GM12878 (cell line): ENCODE data around the gene FGFR4. TPM values are rescaled to one million over a fixed set of nuclear protein-coding genes. Genes with fewer than 3 reads are reported as not detected.

Experiments used
- CBX3 ChIP-seq: fragments of 200-600 bp; sonication (generic); IDR thresholded peaks from 2 replicates; pipeline ENCODE4 v1.6.1; 2016; ENCODE audit warnings: low read depth, borderline replicate concordance
- CHD2 ChIP-seq: IDR thresholded peaks from 2 replicates; pipeline ENCODE4 v1.6.1; 2011; ENCODE audit warnings: low read depth, low read length, improper control_type of control experiment, borderline replicate concordance
- CTCF ChIP-seq, 3 experiments: IDR thresholded peaks in 2 of 3; conservative IDR thresholded peaks in 1 of 3; 2 replicates each; pipeline ENCODE4 v1.5.1; 2011; ENCODE audit warnings: low read depth in 3 of 3, low read length in 3 of 3, mild to moderate bottlenecking in 3 of 3, control low read depth in 2 of 3, moderate library complexity in 2 of 3, inconsistent platforms in 1 of 3, mixed read lengths in 1 of 3; ENCODE audit not compliant: control insufficient read depth in 2 of 3, insufficient read depth in 1 of 3; ENCODE audit errors: extremely low read depth in 1 of 3
- IRF4 ChIP-seq: IDR thresholded peaks from 2 replicates; pipeline ENCODE4 v1.6.1; 2011; ENCODE audit warnings: low read depth, low read length
- IRF5 ChIP-seq: fragments of 450-650 bp; IDR thresholded peaks from 2 replicates; pipeline ENCODE4 v1.6.1; 2017; ENCODE audit warnings: borderline replicate concordance
- KAT2A ChIP-seq: conservative IDR thresholded peaks from 2 replicates; pipeline ENCODE4 v1.6.1; 2011; ENCODE audit warnings: low read depth, low read length; ENCODE audit not compliant: control insufficient read depth
- PML ChIP-seq: IDR thresholded peaks from 2 replicates; pipeline ENCODE4 v1.6.1; 2012; ENCODE audit warnings: low read length, inconsistent platforms
- RB1 ChIP-seq: fragments of 450-650 bp; formaldehyde crosslinking; IDR thresholded peaks from 2 replicates; pipeline ENCODE4 v1.6.1; 2017; ENCODE audit warnings: mild to moderate bottlenecking, borderline replicate concordance
- SKIL ChIP-seq: fragments of 450-650 bp; IDR thresholded peaks from 2 replicates; pipeline ENCODE4 v1.6.1; 2017; ENCODE audit warnings: mild to moderate bottlenecking, low read depth, inconsistent platforms; ENCODE audit not compliant: poor library complexity, severe bottlenecking
- SP1 ChIP-seq: IDR thresholded peaks from one replicate; pipeline ENCODE4 v1.6.1; 2011; ENCODE audit warnings: low read depth, low read length
- TCF3 ChIP-seq: IDR thresholded peaks from 2 replicates; pipeline ENCODE4 v1.6.1; 2012; ENCODE audit warnings: low read depth, mild to moderate bottlenecking, low read length, borderline replicate concordance; ENCODE audit not compliant: insufficient read depth
- polyA plus RNA-seq, 11 experiments: library from polyadenylated mRNA; depleted of rRNA in 4 of 11; unstranded in 6 of 11; stranded (reverse) in 5 of 11; fragments of >200 nt; fragmentation: Nextera tagmentation in 4 of 11; fragmentation: Illumina TruSeq in 1 of 11; extraction: Ambion mirVana in 4 of 11; extraction: Trizol in 1 of 11; gene quantifications; 1 replicate in 1 of 11; 2 replicates in 10 of 11; pipeline versions ENCODE4 v1.2.1 to v1.2.3, GENCODE V29; 2011 to 2016; ENCODE audit warnings: inconsistent platforms in 2 of 11, missing spikeins in 2 of 11, low read depth in 1 of 11
- total RNA-seq, 4 experiments: library from RNA; depleted of rRNA in 3 of 4; stranded (reverse); fragments of >200 nt in 3 of 4; fragmentation: Illumina TruSeq in 1 of 4; extraction: Trizol in 1 of 4; gene quantifications; 2 replicates each; pipeline versions ENCODE4 v1.2.1 to v1.2.3, GENCODE V29; 2013 to 2021
- TF ChIP-seq, protein P1 (sequence below): fragments of 450-650 bp; IDR thresholded peaks from 2 replicates; pipeline ENCODE4 v1.6.1; 2014; ENCODE audit warnings: mild to moderate bottlenecking
- TF ChIP-seq, protein P2 (sequence below): fragments of 450-650 bp; formaldehyde crosslinking; IDR thresholded peaks from 2 replicates; pipeline ENCODE4 v1.4.0; 2022; ENCODE audit warnings: mild to moderate bottlenecking, moderate library complexity
- TF ChIP-seq, protein P3 (sequence below): fragments of 150-350 bp; IDR thresholded peaks from 2 replicates; pipeline ENCODE4 v1.6.1; 2014; ENCODE audit warnings: mild to moderate bottlenecking, low read depth, low read length

The FGFR4 gene
- total and polyA plus RNA-seq, 10 of the 15 experiments (the other 5 are each of a cell fraction or from before 2014, with no cell fraction given): 0.17 to 0.77 (median 0.28) TPM; not detected in 5

GRCh38 chr5:177133096-177133852 lies 46.6 kb downstream of the FGFR4 start, which contains the start of gene NSD1 (continued):
- TF ChIP-seq SKIL (no peak), CBX3 (no peak), CHD2 (peak; percentile 78), KAT2A (no peak), TCF3 (no peak), IRF5 (no peak), CTCF (IDR thresholded peaks at IDR 0.05 in 2 of 3, conservative IDR thresholded peaks at IDR 0.05 in 1 of 3; ENCODE audit: control insufficient read depth in 2 of 3, extremely low read depth in 1 of 3, insufficient read depth in 1 of 3, low read depth in 3 of 3, low read length in 3 of 3) (no peak), IRF4 (no peak), RB1 (peak; percentile 96), PML (no peak), SP1 (peak; percentile 14)
- TF ChIP-seq, protein P1, sequence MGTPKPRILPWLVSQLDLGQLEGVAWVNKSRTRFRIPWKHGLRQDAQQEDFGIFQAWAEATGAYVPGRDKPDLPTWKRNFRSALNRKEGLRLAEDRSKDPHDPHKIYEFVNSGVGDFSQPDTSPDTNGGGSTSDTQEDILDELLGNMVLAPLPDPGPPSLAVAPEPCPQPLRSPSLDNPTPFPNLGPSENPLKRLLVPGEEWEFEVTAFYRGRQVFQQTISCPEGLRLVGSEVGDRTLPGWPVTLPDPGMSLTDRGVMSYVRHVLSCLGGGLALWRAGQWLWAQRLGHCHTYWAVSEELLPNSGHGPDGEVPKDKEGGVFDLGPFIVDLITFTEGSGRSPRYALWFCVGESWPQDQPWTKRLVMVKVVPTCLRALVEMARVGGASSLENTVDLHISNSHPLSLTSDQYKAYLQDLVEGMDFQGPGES: 0 out of 2 replicates have a peak, but pooled peaks have one; percentile 20
- TF ChIP-seq, protein P2, sequence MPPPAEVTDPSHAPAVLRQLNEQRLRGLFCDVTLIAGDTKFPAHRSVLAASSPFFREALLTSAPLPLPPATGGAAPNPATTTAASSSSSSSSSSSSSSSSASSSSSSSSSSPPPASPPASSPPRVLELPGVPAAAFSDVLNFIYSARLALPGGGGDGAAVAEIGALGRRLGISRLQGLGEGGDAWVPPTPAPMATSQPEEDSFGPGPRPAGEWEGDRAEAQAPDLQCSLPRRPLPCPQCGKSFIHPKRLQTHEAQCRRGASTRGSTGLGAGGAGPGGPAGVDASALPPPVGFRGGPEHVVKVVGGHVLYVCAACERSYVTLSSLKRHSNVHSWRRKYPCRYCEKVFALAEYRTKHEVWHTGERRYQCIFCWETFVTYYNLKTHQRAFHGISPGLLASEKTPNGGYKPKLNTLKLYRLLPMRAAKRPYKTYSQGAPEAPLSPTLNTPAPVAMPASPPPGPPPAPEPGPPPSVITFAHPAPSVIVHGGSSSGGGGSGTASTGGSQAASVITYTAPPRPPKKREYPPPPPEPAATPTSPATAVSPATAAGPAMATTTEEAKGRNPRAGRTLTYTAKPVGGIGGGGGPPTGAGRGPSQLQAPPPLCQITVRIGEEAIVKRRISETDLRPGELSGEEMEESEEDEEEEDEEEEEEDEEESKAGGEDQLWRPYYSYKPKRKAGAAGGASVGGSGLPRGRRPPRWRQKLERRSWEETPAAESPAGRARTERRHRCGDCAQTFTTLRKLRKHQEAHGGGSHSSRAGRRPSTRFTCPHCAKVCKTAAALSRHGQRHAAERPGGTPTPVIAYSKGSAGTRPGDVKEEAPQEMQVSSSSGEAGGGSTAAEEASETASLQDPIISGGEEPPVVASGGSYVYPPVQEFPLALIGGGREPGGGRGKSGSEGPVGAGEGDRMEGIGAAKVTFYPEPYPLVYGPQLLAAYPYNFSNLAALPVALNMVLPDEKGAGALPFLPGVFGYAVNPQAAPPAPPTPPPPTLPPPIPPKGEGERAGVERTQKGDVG (CRISPR knock-in tag): no peak
- TF ChIP-seq, protein P3, sequence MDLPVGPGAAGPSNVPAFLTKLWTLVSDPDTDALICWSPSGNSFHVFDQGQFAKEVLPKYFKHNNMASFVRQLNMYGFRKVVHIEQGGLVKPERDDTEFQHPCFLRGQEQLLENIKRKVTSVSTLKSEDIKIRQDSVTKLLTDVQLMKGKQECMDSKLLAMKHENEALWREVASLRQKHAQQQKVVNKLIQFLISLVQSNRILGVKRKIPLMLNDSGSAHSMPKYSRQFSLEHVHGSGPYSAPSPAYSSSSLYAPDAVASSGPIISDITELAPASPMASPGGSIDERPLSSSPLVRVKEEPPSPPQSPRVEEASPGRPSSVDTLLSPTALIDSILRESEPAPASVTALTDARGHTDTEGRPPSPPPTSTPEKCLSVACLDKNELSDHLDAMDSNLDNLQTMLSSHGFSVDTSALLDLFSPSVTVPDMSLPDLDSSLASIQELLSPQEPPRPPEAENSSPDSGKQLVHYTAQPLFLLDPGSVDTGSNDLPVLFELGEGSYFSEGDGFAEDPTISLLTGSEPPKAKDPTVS: no peak
